GM04503 (cell line): Measurements from ENCODE around the gene FBP1.

Experiments
- DNase-seq: peaks from one replicate; pipeline ENCODE4 v3.0.0-alpha.2; 2012; ENCODE audit warnings: low read depth

Gene FBP1

DNA sequence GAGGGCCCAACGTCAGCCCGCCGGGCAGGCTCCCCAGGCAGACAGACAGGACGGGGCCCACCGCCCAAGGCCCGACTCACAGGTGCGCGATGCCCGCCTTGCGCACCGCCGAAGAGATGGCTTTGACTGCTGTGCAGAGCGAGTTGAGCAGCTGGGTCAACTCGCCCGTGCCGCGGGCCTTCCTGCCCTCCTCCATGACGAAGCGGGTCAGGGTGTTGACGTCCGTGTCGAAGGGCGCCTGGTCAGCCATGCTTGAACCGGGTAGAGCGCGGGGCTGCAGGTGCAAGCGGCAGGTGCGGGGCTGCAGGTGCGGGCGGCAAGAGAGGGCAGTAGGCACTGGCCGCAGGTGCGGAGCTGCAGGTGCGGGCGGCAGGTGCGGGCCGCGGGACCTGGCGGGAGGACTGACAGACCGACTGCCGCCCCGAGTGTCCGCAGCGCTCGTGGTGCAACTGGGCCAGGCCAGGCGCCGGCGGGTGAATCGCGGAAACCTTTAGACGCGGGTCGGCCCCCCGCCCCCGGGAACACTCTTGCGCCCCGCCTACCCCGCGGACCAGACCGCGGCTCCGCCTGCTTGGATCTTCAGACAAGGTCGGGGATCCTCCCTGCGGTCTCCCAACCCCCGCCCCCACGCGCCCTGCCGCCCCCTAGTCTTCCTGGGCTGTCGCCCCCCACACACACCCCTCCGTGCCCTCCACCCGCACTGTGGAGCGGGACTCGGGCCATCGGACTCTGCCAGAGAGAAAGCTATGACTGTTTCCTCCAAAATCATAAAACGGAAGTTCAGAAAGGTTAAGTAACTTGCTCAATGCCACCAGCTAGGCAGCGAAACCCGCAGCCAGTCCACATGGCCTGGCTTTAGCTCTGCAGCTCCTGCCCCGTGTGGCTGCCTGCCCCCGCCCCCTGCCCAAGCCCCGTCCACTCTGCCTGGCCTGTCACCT, at the start of gene FBP1:
Gene FBP1, minus strand, starts transcription at position 458 of the 938 bp plus-strand sequence. Its CDS starts 208 bp downstream, at position 250.
- no peak for DNase-seq

DNA sequence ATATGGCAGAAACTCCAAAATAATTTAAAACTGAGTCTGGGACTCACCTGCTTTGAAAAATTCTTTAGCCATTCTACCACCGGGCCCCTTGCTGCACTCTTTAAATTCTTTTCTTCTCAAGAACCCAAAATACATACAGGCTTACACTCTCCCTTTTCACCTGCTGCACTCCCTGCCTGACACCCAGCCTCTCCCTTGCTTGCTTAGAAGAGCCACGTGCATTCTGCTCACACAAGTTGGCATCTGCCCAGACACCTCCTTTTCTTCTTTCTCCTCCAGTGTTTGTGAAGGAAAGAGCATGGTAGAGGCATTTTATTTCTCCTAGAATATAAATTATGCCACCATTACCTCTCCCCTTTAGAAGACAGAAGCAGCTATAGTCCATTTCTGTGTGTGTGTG, 48.1 kb upstream of the FBP1 start:
- no peak for DNase-seq

DNA sequence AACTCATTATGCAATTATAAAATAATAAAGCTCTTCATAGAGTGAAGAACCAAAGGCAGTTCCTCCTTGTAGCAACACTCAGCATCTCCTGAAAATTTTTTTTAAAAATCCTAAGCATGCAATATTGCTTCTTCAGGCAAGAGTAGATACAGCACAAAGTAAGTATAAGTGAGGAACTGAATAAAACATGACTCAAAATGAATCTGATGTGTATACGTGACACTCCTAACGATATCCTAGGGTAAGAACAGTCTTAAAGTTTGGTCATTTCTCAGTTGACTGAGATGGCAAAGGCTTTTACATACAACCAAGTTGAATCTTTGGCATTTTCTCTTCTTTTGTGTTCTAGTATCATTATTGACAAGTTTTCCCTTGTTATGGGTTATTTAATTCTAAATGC, 46.0 kb upstream of the FBP1 start:
- DNase-seq: no peak

DNA sequence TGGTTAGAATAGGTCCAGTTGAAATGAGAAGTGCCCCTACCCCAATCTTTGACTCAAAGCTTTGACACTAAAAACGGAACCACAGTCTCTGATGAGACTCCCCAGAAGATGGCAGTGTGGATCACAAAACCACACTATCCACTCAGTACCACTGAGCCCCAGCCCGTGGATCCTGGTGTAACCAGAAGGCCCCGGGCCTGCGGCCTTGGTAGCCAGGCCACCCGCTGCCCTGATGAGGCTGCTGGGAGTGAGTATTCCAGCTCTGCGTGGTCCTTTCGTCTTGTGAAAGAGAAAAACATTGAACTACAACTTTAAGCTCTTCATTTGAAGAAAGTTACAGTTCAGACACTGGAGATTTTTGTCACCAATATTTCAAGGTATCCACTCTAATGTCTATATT, 42.2 kb upstream of the FBP1 start:
- DNase-seq: peak; percentile 45

DNA sequence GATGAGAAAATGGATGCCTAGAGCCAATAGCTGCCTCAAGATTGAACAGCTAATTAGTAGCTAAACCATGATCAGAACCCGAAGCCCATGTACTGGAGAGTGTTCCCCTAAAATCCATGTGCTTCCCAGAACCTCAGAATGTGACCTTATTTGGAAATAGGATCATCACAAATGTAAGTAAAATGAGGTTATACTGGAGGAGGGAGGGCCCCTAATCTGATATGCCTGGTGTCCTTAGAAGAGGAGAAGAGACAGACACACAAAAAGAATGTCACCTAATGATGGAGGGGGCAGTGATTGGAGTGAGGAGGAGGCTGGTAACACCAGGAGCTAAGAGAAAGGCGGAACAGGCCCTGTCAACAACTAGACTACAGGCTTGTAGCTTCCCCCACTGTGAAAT, 41.3 kb upstream of the FBP1 start:
- no peak for DNase-seq

DNA sequence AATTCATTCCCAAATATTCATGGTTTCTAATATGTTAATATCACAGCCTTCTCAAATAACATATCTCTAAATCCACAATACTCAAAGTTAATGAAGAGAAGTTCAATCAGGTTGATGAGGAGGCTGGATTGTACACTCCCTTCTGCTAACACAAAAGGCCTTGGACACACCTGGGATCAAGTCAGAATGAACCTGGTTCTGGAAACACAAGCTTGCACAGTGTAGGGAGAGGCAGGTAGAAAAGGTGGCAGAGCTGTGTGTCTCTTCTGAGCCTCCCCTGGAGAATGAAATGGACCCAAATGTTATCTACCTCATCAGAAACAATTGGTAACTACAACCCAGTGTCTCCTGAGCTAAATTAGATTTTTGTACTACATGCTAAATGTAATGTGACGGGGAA, 40.7 kb upstream of the FBP1 start:
- DNase-seq: no peak

DNA sequence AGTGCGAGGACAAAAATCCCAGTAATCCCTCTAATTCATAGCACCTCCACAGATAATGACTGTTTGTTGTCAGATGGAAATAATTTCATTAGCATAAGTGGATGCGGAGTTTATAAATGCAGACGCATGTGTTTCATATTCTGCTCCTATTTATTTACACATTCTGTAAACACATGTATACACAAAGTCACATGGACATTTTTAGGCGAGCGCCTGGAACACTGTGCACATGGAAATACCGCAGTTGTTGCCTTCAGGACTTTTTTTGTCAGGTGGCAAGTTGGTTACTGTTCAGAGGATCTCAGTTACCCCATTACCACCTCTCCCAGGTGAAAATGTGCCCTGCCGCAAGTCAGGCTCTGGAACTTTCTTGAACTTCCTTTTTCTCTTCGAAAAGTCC, 40.3 kb upstream of the FBP1 start:
- DNase-seq: no peak

DNA sequence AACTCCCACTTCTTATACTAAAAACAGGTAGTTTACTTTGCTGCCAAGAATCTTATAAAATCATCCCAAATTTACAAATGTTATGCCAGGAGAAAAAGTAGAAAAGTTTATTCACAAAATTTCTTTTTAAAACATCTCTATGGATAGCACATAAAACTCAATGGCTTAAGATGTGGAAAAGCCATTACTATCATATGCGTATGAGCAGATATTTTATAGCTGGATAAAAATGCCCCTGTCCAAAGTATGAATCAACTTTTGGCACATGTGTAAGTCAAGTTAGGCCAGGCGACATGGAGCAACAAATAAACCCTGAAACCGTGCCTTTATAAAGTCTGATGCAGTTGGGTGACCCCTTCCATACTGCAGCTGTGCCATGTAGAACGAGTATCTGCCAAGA, 38.6 kb upstream of the FBP1 start:
- DNase-seq: no peak

DNA sequence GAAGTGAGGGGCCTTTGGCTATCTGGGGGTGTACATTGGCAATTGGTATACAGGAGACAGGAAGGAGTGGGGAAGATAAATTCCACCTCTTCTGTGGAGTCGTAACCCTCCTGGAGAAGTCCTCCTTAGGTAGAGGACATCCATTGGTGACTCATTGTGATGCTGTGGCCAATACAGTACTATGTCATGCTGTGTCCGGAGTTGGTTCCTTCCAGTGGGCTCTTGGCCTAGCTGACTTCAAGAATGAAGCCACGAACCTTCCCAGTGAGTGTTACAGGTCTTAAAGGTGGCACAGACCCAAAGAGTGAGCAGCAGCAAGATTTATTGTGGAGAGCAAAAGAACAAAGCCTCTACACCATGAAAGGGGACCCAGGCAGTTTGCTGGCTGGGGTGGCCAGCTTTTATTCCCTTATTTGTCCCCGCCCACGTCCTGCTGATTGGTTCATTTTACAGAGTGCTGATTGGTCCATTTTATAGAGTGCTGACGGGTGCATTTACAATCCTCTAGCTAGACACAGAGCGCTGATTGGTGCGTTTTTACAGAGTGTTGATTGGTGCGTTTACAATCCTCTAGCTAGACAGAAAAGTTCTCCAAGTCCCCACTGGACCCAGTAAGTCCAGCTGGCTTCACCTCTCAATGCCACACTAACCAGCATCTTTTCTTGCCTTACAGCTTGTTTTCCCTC, 37.3 kb upstream of the FBP1 start:
- no peak for DNase-seq

DNA sequence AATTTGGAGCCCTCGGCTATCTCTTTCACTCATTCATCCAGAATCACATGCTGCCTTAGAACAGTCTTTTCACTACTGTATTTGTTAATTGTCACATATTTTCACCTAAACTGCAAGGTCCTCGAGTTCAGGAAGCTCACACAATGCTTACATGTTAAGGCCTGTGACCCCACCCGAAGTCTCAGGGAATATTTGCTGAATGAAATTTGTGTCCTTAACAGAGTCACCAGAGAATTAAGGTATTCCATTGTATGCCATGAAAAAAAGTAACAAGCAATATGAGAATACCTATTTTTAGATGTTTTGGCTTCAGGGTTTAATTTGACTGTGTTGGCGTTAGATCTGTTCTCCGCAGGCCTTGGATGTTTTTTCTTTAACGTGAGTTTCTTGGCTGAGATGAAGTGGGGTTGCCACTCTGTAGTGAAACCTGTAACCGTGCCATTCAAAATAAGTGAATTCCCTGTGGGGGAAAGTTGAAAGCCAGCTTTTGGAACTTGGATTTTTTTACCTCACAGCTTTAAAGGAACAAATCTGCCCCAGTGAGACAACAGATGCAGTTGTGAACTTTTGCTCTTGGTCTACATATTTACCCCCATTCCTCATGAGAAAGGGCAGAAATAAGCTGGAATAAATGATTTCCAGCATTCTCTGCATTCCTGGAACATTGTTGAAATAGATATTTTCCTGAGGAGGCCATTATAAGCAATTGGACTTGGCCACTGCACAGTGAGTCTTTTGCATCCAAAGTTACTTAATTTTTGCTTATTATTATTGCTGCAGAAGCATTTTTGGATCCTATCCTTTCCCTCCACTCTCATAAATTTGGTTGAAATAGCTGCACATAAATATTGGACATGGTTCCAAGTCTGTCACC, 35.9 kb upstream of the FBP1 start:
- DNase-seq: peak; percentile 95

DNA sequence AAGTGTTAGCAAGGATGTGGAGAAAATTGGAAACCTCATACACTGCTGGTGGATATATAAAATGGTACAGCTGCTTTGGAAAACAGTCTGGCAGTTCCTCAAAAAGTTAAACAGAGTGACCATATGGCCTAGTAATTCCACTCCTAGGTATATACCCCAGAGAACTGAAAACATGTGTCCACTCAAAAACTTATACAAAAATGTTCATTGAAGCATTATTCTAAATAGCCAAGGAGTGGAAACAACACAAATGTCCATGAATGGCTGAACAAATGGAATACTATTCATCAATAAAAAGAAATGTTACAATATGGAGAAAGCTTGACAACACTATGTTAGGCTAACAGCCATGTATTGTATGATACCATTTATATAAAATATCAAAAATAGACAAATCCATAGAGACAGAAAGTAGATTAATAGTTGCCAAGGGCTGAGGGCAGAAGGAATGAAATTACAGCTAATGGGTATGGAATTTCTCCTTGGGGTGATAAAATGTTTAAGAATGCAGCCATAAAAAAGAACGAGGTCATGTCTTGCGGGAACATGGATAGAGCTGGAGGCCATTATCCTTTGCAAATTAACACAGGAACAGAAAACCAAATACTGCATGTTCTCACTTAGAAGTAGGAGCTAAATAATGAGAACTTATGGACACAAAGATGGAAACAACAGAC, 33.6 kb upstream of the FBP1 start:
- DNase-seq: peak; percentile 60

DNA sequence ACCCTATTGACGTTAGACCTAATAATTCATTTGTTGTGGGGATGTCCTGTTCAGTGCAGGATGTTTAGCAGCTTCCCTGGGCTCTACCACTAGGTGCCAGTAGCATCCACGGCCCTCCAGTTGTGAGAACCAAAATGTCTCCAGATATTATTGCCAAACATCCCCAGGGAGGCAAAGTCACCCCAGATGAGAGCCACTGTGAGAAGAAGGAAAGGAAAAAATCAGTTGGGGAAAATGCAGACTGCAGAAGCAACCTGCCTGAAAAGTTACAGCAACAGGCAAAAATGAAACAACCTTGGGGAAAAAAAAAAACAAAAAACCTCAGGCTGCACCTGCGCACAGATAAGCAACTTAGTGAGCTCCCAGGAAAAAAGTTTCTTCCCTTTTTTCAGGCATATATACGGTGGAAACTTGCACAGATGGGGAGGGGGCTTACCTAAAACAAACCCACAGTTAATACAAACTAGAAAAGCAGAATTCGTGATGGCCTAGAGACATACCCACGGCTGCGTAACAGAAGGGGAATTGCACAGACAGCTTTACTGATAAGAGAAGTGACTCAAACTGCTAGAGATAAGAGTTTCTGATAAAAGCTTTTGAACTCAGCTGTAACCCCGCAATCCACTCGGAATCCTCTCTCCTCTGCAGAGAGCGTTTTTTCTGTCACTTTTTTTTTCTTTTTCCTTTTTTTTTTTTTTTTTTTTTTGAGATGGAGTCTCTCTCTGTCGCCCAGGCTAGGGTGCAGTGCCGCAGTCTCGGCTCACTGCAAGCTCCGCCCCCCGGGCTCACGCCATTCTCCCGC, 29.8 kb upstream of the FBP1 start:
- DNase-seq: peak; percentile 44

DNA sequence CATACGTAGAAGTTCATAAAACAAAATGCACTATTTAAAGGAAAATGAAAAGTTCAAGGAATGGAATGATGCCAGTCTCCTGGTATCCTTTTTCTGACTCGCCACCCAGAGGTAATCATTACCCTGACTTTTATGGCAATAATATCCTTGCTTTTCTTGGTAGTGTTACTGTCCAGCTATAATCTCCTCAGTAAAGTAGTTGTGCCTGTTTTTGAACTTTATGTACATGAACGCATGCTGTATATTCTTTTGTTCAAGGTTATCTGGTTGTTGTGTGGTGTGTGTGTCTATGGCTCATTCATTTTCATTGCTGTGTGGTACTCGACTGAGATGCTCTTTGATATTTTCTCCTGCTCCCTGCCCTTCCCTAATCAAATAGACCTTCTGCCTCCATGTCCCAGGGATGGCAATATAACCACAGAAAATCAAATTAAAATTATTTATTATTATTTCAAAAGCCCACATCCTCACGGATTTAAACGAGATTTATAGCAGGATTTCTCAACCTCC, 29.2 kb upstream of the FBP1 start:
- no peak for DNase-seq

DNA sequence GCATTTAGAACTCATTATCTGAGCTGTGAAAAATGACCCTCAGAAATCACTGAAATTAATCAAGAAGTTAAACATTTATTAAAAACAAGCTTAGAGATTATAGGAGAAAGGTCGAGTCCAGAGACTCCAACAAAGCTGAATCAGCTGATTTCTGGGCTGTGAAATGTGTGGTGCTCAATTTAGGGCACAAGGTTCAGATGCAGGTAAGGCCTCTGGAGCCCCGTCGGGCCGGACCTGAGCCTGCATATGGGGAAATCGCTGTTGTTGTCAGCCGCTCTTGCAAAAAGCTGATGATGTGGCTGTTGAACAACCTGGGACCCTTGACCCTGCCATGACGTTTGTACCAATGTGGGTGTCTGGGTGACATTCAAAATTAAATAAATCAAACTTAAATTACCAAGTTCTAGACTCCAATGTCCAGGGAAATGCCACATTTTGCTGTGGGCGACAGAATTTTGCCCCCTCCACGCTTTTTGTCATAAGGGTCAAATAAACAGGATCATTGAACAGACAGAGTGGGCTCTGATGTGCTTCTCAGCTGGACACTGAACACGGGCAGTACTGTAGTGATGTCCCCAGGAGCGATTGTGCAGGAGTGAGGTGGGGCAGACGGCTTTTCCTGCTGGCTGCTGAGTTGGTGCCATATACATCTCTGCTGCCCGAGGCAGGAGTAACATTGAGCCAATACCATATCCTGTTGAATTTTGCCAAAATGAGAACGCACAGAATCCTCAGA, 27.2 kb upstream of the FBP1 start:
- no peak for DNase-seq

DNA sequence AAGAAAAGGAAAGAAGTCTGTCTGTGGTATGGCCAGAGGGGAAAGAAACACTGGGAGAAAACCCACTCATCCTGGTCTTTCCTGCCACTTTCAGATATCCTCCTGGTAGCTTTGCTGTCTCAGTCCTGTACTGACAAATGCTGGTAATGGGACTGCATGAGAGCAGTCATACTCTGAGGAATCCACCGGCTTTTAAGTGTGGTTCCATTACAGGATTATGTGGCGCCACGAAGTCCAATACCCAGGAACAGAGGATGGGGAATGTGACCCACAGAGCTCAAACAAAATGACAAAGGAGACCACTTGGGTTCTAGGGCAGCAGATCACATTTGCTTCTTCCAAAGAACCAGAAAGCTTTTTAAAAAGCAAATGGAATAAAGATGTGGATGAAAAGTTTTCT, 26.3 kb upstream of the FBP1 start:
- DNase-seq: no peak

DNA sequence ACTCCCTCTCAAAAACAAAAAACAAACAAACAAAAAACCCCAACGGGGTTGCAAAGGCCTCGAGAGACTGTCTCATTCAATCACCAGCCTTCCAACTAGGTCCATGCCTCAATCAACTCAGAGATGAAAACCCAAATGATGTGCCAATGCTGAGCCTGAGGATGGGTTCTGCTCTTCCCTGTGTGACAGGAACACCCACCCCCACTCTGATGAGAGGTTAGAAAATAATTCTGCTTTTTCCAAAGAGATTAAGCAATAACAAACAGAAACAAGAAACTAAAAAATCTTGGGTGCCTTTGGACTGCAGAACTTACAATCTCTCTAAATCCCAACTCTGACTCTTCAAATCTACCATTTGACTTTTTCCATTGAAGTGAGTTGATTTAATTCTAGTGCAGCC, 25.5 kb upstream of the FBP1 start:
- DNase-seq: no peak

DNA sequence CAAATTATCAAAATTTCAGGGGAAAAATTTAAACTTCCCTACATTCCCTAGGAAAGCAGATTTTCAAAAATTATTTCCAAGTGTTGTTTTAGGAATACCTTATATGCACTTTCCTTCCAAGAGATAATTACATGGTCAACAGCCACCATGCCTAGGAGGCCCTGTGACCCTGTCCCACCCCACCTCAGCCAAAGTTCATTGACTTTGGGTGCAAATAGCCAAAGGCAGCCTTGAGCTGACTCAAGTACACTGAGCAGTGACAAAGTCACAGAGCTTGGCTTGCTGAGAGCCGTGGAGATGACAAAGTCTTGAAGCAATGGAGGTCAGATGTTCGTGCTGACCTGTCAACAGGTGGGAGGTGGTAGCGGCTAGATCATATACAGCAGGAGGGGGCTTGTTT, 24.3 kb upstream of the FBP1 start:
- no peak for DNase-seq

DNA sequence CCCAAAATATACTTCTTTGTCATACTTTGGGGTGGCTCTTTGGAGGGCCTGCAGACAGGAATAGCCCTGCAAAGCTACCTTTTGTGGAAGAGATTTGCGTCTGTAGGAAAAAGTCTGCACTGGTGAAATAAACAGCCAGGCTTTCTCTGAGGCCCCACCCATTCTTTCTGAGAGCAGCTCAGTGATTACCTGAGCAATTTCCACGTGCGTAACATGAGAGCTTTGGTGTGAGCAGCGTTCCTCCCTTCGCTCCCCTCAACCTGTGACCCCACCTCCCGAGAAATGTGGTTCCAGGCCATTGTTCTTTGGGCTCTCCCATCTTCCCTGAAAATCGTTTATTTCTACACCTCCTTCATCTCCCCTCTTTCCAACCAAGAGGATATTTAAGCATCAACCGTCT, 23.8 kb upstream of the FBP1 start:
- DNase-seq: no peak

DNA sequence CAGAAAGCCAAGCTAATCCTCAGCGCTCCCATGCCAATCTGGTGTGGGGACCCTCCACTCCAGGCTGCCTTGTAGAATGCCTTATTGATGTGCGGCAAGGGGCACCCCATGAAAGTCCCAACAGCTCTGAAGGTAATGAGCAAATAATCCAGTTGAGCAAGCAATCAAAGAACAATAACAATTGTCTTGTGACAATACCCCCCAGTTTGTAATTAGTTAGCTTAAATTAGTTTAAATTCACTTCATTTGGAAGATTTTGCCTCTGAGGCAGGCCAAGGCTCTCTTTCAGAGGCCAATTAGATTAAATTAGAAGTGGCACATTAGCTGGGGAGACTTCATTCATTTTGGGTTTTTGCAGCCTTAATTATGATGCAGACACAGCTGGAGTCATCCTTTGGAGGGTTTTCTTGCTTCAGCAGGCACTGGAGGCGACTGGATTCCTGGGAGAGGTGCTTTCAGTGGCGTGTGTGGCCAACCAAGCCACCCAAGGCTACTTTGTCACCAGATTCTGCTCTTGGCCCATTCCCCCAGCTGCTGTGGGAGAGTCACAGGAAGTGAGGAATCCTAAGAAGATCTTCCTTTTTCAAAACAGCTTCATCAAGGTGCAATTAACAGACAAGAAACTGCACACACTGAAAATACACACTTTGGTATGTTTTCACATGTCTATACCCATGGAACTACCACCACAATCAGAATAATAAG, 17.9 kb upstream of the FBP1 start:
- DNase-seq: no peak

DNA sequence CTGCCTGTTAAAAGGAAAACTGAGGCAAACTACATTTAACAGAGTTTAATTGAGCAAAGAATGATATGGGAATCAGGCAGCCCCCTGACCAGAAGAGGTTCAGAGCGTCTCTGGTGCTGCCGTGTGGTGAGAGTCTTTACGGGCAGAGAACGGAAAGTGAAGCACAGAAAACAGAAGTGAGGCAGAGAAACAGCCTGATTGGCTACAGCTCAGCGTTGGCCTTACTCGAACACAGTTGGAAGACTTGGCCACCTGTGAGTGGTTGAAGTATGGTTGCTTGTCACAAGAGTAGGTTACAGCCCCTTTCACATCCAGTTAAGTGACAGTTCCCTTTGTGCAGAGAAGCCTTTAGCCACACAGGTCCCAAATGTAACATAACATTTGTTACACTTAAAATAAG, 16.9 kb upstream of the FBP1 start:
- DNase-seq: no peak
